NOMO-1 treated with DMSO at 0.1 percent for 48 hours (cell line): ENCODE data around the gene CCS.
"Not testable (repeated sequence)": the region's sequence is repeated elsewhere in the genome, so short reads cannot be mapped to it uniquely, and the experiment has no call there.

Source experiments
- DNase-seq: peaks from one replicate; lab custom pipeline; 2025; ENCODE audit not compliant: unreplicated experiment; lab: John Stamatoyannopoulos, UW

Gene CCS

GRCh38 chr11:66561178-66561974 lies 31.6 kb upstream of the CCS start:
- no peak for DNase-seq

DNA sequence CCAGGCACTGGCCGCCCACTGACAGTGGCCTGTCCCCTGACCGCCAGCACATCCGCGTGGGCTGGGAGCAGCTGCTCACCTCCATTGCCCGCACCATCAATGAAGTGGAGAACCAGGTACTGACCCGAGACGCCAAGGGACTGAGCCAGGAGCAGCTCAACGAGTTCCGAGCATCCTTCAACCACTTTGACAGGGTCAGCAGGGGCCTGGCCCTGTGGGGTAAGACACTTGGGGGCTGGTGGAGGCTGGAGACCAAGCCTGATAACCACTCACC lies 31.1 kb upstream of the CCS start:
- DNase-seq, result no peak

- DNase-seq, result no peak
These were observed 30.7 kb upstream of the CCS start for GRCh38 chr11:66562275-66562674.

GRCh38 chr11:66562907-66563583 lies 29.9 kb upstream of the CCS start:
- DNase-seq, result no peak

DNA sequence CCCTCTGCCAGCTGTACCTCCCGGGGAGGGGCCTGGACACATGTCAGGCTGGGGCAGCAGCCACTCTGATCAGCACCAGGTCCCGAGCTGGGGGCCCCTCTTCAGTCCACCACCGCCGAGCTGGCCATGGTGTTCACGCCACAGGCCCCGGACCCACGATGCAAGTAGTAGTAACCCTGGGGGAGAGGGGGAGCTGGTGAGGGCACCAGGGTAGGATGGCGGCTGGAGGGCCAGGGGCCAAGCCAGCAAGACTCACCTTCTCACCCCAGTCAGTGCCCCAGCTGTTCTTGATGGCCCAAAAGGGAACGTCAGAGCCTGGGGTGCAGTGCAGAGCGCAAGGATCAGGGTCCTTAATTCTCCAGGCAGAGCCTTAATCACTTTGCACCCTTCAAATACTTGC lies 29.2 kb upstream of the CCS start:
- DNase-seq, result no peak

- no peak for DNase-seq
These were observed 28.4 kb upstream of the CCS start for GRCh38 chr11:66564538-66564937.

- DNase-seq, result no peak
These were observed 28.0 kb upstream of the CCS start for GRCh38 chr11:66564984-66565383.

DNA sequence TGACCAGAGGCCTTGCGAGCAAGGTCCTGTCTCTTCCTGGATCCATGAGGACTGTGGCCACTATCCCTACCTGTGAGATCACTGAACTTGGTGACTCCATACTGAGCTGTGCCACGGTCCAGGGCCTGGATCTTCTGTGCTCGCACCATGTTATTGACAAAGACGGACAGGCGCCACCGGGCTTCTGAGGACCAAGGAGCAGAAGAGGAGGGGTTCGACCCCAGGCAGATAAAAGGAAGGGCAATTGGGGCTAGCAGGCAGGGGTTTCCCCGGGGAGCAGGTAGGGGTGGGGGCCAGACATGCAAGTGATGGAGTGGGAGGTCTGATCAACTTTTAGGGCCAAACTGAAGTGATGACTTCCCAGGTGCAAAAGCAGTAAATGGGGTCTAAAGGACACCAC lies 26.8 kb upstream of the CCS start:
- no peak for DNase-seq

- DNase-seq, result no peak
These were observed 25.2 kb upstream of the CCS start for GRCh38 chr11:66567787-66568123.

GRCh38 chr11:66568124-66568916 lies 24.7 kb upstream of the CCS start, which contains the start of gene CTSF:
CTSF (minus strand) TSS chr11:66568606; CDS start chr11:66568486, 120 bp downstream.
- DNase-seq, result peak; percentile 47

DNA sequence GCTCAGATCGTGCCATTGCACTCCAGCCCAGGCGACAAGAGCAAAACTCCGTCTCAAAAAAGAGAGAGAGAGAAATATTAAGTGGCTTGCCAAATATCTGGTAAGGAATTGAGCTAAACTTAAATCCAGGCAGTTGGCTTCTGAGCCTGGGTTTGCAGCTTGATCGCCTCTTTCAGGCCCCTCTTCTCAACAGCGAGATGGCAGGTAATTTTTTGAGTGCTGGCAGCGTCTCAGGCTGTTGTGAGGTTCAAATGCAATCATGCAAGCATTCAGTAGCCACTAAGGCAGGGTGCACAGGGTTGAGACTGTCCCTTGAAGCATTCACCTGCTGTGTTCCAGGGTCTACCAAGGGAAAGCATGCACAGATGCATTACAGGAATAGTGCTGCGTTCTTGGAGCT lies 23.9 kb upstream of the CCS start:
- no peak for DNase-seq

- DNase-seq, result no peak
These were observed 22.7 kb upstream of the CCS start for GRCh38 chr11:66570079-66570849.

DNA sequence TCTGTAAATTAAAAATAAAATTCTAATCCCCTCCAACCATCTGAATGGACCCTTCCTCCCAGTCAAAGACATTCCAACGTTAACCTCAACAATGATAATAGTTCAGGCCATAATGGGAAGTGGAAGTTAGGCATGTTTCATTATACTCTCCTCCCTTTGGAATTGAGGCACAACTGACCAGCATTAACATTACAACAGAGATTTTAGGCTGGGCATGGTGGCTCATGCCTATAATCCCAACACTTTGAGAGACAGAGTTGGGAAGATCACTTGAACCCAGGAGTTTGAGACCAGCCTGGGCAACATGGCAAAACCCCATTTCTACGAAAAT lies 22.2 kb upstream of the CCS start:
- DNase-seq, result no peak

DNA sequence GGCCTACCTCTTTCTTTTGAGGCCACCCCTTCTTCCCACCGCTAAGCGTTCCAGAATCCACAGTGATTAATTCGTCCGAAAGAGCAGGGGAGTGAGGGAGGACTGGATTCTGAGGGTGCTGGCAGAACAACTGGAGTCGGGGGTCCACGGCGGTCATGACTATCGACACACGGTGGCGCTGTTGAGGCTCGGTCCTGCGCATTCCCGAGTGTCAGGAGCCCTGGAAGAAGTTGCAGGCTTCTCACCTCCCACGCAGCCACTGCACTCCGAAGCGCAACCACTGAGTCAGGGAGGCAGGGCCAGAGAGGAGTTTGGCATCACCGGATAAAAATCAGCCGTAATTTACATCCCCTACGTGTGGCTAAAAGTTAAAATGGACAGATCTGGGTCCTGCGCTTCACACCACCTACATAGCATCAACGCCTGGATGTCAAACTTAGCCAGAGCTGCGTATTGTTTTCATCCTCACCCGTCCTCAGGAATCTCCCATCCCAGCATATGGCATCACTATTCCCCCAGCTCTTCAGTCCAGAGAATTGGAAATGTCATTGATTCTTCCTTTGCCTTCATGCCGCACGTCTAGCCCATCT lies 13.9 kb upstream of the CCS start:
- peak; percentile 21 for DNase-seq

DNA sequence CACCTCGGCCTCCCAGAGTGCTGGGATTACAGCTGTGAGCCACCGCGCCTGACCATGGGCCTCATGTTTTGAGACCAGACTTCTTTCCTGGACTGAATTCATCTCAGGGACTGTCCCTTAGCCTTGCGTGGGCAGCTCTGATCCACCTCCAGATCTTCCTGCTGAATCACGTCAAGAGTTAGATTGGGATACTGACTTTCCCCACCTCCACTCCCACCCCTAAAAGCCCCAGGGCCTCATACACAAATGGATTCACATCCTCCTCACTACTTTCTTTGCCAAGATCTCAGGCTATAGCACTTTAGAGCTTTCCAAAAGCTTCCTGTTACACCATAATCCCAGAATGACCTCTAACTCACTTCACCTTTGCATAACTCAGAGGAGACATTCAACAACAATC lies 12.2 kb upstream of the CCS start:
- DNase-seq, result no peak

DNA sequence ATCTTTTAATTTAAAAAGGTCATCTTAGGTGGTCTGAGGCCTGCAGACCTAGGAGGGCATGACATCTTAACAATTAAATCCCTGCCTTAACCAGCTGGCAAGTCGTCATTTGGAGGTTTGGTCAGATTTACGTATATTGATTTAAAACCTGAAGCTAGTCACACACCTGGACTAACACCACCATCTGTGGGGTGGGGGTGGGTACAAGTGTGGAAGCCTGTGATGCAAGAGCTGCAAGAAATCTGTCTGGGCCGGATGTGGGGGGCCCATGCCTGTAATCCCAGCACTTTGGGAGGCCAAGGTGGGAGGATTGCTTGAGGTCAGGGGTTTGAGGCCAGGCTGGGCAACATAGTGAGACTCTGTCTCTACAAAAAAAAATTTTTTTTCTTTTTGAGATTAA lies 11.7 kb upstream of the CCS start:
- DNase-seq, result no peak

DNA sequence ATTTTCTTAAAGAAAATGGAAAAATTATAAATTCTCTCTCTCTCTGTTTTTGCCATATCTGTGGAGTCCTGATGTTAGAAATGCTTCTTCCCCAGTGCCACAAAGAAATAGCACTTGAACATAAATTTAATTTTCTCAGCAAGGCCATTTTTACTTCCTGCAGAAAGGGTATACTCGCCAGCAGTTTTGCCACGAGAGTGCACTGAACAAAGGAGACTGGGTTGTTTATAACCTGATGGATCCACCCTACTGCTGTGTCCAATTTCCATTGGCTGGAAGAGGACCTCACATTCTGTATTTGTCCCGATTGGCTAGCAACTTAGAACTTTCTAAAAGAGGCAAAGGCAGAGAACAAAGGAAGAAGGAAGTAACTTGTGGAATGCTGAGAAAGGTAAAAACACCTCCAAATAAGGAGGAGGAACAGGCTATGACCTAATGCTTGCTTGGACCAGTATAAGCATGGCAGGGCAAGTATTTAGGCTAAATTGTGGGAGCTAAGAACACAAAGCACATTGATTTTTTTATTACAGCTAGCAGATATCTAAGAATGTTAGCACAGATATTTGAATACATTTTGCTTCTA lies 10.3 kb upstream of the CCS start:
- not testable (repeated sequence) for DNase-seq

DNA sequence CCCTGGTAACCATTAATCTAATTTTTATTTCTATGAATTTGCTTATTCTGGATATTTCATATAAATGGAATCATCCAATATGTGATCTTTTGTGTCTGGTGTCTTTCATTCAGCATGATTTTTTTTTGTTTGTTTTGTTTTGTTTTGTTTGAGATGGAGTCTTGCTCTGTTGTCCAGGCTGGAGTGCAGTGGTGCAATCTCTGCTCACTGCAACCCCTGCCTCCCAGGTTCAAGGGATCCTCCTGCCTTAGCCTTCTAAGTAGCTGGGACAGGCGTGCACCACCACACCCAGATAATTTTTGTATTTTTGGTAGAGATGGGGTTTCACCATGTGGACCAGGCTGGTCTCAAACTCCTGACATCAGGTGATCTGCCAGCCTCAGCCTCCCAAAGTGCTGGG lies 7.5 kb upstream of the CCS start:
- DNase-seq, result not testable (repeated sequence)

DNA sequence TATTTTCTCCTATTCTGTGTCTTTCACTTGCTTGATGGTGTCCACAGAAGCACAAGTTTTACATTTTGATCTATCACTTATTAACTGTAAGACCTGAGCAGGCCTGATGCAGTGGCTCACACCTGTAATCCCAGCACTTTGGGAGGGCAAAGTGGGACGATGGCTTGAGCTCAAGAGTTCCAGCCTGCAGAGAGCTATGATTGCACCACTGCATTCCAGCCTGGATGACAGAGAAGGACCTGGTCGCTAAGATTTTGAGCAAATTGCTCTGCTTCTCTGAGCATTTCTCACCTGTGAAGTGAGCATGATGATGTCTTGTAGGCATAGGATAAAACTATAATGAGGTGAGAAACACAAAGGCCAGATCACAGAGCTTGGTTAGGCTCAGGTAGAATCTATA lies 6.8 kb upstream of the CCS start:
- no peak for DNase-seq

DNA sequence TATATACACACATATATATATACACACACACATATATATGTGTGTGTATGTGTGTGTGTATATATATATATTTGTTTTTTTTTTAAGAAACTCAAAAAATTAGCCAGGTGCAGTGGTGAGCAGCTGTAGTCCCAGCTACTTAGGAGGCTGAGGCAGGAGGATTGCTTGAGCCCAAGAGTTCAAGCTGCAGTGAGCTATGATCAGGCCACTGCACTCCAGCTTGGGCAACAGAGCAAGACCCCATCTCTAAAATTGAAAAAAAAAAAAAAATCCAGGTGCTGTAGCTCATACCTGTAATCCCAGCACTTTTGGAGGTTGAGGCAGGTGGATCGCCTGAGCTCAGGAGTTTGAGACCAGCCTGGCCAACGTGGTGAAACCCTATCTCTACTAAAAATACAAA lies 3.7 kb upstream of the CCS start:
- not testable (repeated sequence) for DNase-seq
